BE2C (cell line): ENCODE data around the gene LMO2.

Source experiments
- DNase-seq: peaks from one replicate; pipeline ENCODE4 v3.0.0-alpha.2; 2020
- H3K27me3 ChIP-seq: fragments of 250-450 bp; sonication (Bioruptor Pico); 2 replicates; pipeline ENCODE4 v1.5.1; 2020; ENCODE audit warnings: mild to moderate bottlenecking
- H3K36me3 ChIP-seq: fragments of 250-450 bp; sonication (Bioruptor Pico); 2 replicates; pipeline ENCODE4 v1.5.1; 2020; ENCODE audit warnings: mild to moderate bottlenecking
- H3K4me1 ChIP-seq: fragments of 250-450 bp; sonication (Bioruptor Pico); 2 replicates; pipeline ENCODE4 v1.5.1; 2020
- H3K4me3 ChIP-seq: 2 replicates; pipeline ENCODE4 v1.5.1; 2011; ENCODE audit warnings: low read depth, low read length
- H3K9me3 ChIP-seq: fragments of 250-450 bp; sonication (Bioruptor Pico); 2 replicates; pipeline ENCODE4 v1.5.1; 2020
- CTCF ChIP-seq: IDR thresholded peaks from 2 replicates; pipeline ENCODE4 v1.5.1; 2012; ENCODE audit warnings: mild to moderate bottlenecking, low read depth, low read length

The LMO2 gene

GRCh38 chr11:33900159-33900840, 8.4 kb upstream of the LMO2 start:
- Histone ChIP-seq H3K9me3 (no peaks in the 10 kb centered on the region), H3K36me3 (no peaks in the 10 kb centered on the region), H3K4me1 (no peaks in the 10 kb centered on the region), H3K4me3 (no peak overlapping the region), H3K27me3 (no peaks in the 10 kb centered on the region)
- DNase-seq, result no peak
- TF ChIP-seq CTCF, result no peak

- Histone ChIP-seq H3K27me3 (no peaks in the 10 kb centered on the region), H3K4me3 (no peak overlapping the region), H3K36me3 (no peaks in the 10 kb centered on the region), H3K4me1 (no peaks in the 10 kb centered on the region), H3K9me3 (no peaks in the 10 kb centered on the region)
- TF ChIP-seq CTCF, result no peak
- DNase-seq, result peak; percentile 46
These were observed 7.6 kb upstream of the LMO2 start for GRCh38 chr11:33899400-33900037.

GRCh38 chr11:33898957-33899356, 7.1 kb upstream of the LMO2 start:
- no peak for TF ChIP-seq CTCF
- Histone ChIP-seq H3K9me3 (no peaks in the 10 kb centered on the region), H3K4me1 (no peaks in the 10 kb centered on the region), H3K4me3 (no peak overlapping the region), H3K27me3 (no peaks in the 10 kb centered on the region), H3K36me3 (no peaks in the 10 kb centered on the region)
- no peak for DNase-seq

- H3K4me1 ChIP-seq, result no peaks in the 10 kb centered on the region
- no peak overlapping the region for H3K4me3 ChIP-seq
- H3K36me3 ChIP-seq, result no peaks in the 10 kb centered on the region
- no peak for TF ChIP-seq CTCF
- no peaks in the 10 kb centered on the region for H3K9me3 ChIP-seq
- DNase-seq, result no peak
- H3K27me3 ChIP-seq, result no peaks in the 10 kb centered on the region
These were observed 6.0 kb upstream of the LMO2 start for GRCh38 chr11:33897761-33898375.

- TF ChIP-seq CTCF, result no peak
- no peak for DNase-seq
- no peaks in the 10 kb centered on the region for H3K36me3 ChIP-seq
- H3K4me1 ChIP-seq, result no peaks in the 10 kb centered on the region
- no peak overlapping the region for H3K4me3 ChIP-seq
- H3K27me3 ChIP-seq, result no peaks in the 10 kb centered on the region
- no peaks in the 10 kb centered on the region for H3K9me3 ChIP-seq
These were observed 5.0 kb upstream of the LMO2 start for GRCh38 chr11:33896911-33897310.

GRCh38 chr11:33895752-33896137, 3.9 kb upstream of the LMO2 start:
- no peaks in the 10 kb centered on the region for H3K4me1 ChIP-seq
- H3K9me3 ChIP-seq, result no peaks in the 10 kb centered on the region
- H3K4me3 ChIP-seq, result no peak overlapping the region
- DNase-seq, result no peak
- TF ChIP-seq CTCF, result no peak
- H3K36me3 ChIP-seq, result no peaks in the 10 kb centered on the region
- H3K27me3 ChIP-seq, result no peaks in the 10 kb centered on the region
